Fibroblast of mammary gland (primary cell): Measurements from ENCODE around the gene C16orf90.

Experiments
- DNase-seq: peaks from one replicate; pipeline ENCODE4 v3.0.0-alpha.2; 2010; ENCODE audit warnings: low read depth
- H3K4me3 ChIP-seq: 2 replicates; pipeline ENCODE4 v1.5.1; 2011; ENCODE audit warnings: low read depth, mild to moderate bottlenecking, low read length, moderate library complexity; ENCODE audit not compliant: control insufficient read depth
- TF ChIP-seq, protein P1 (sequence below): conservative IDR thresholded peaks from 2 replicates; pipeline ENCODE4 v1.5.1; 2011; ENCODE audit warnings: low read depth, low read length, inconsistent platforms; ENCODE audit not compliant: control insufficient read depth, insufficient read depth

Gene C16orf90

GRCh38 chr16:3469736-3470135 is 25.6 kb downstream of the C16orf90 start:
- H3K4me3 ChIP-seq, result no peak overlapping the region
- no peak for DNase-seq
- TF ChIP-seq, protein P1, sequence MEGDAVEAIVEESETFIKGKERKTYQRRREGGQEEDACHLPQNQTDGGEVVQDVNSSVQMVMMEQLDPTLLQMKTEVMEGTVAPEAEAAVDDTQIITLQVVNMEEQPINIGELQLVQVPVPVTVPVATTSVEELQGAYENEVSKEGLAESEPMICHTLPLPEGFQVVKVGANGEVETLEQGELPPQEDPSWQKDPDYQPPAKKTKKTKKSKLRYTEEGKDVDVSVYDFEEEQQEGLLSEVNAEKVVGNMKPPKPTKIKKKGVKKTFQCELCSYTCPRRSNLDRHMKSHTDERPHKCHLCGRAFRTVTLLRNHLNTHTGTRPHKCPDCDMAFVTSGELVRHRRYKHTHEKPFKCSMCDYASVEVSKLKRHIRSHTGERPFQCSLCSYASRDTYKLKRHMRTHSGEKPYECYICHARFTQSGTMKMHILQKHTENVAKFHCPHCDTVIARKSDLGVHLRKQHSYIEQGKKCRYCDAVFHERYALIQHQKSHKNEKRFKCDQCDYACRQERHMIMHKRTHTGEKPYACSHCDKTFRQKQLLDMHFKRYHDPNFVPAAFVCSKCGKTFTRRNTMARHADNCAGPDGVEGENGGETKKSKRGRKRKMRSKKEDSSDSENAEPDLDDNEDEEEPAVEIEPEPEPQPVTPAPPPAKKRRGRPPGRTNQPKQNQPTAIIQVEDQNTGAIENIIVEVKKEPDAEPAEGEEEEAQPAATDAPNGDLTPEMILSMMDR, result no peak

- no peak overlapping the region for H3K4me3 ChIP-seq
- no peak for DNase-seq
- TF ChIP-seq, protein P1, result no peak
These were observed 26.8 kb downstream of the C16orf90 start for GRCh38 chr16:3468501-3468900.

DNA sequence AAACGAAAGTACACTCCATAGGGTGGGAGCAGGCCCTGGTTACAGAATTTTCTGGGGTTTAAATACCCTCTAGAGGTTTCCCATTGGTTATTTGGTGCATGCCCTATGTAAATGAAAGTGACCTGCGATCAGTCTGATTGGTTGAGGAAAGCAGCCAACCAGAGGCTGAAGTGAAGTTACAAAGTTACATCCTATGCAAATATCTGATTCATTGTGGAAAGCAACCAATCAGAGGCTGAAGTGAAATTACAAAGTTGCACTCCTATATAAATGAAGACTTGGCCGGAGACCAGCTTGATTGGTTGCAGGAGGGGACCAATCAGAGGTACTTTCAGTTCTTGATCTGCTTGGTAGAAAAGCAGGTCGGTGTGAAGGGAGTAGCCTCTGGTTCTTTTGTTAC is 27.4 kb downstream of the C16orf90 start:
- TF ChIP-seq, protein P1, result no peak
- DNase-seq, result peak; percentile 85
- no peak overlapping the region for H3K4me3 ChIP-seq

- TF ChIP-seq, protein P1, result no peak
- no peak overlapping the region for H3K4me3 ChIP-seq
- DNase-seq, result no peak
These were observed 28.1 kb downstream of the C16orf90 start for GRCh38 chr16:3467182-3467581.

DNA sequence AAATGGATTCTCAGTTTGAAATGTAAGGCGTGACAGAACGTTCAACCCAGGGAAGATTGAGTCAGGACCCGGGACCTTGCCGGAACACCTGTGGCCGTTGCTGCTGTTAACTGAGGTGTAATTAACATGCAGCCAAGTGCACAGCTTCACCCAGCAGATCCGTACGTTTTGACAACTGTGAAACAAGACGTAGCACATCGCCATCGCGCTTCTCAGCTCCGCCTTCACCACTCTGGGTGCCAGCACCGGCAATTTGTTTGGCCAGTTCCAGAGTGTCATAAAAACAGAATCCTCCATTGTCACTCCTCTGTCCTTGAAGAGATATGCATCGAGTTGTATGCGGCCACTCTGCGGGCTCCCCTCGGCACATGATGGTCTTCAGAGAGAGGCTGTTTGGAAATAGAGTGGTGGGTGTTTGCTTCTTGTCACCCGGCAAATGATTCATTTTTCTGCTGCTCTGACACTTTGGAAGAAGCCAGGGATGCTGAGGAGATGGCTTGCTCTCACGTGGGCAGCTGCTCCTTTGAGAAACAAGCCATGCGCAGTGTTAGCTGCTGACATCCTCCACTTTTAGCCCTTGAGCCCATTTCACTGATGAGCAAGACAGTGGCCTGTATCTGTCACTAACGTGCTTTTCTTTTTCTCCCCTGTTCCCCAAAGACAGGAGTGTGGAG is 29.2 kb downstream of the C16orf90 start:
- H3K4me3 ChIP-seq, result no peak overlapping the region
- no peak for DNase-seq
- TF ChIP-seq, protein P1, result no peak

DNA sequence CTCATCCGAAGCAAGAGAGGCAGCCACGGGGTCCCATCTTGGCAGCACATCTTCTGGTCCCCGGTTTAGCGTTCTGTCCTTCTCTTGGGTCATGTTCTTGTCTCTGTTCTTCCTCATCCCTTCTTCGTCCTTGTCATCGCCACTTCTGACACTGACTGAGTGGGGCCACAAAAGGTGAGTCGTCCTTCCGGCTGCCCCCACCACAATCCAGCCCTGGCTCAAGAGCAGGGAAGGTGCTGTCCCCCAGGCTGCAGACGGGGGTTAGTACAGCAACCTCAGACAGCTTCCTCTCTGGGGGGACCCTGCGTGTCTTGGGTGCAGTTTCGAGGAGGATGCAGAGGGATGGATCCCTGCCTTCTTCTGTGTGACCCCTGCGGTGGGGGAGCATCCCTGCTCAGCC is 30.0 kb downstream of the C16orf90 start:
- no peak overlapping the region for H3K4me3 ChIP-seq
- no peak for DNase-seq
- TF ChIP-seq, protein P1, result no peak

- TF ChIP-seq, protein P1, result no peak
- no peak overlapping the region for H3K4me3 ChIP-seq
- no peak for DNase-seq
These were observed 34.1 kb downstream of the C16orf90 start for GRCh38 chr16:3461151-3461550.
